Measurements from ENCODE around the gene EXOC6B.
A peak's percentile ranks its signal among the peaks of the same experiment; 100 is the strongest.

The EXOC6B gene

GRCh38 chr2:72144632-72145288, 681.1 kb downstream of the EXOC6B start:
- no peak for TF ChIP-seq CTCF (IDR thresholded peaks at IDR 0.05; ENCODE audit: low read depth, low read length)
- H3K4me3 ChIP-seq (ENCODE audit: low read depth, low read length), result peak overlapping the region; percentile 20

- no peak for TF ChIP-seq CTCF (IDR thresholded peaks at IDR 0.05; ENCODE audit: low read depth, low read length)
- H3K4me3 ChIP-seq (ENCODE audit: low read depth, low read length), result no peak overlapping the region
Measured at GRCh38 chr2:72144274-72144631, 681.6 kb downstream of the EXOC6B start.

GRCh38 chr2:72143441-72144273, 682.2 kb downstream of the EXOC6B start:
- H3K4me3 ChIP-seq (ENCODE audit: low read depth, low read length), result no peak overlapping the region
- no peak for TF ChIP-seq CTCF (IDR thresholded peaks at IDR 0.05; ENCODE audit: low read depth, low read length)

GRCh38 chr2:72142570-72143440, 683.0 kb downstream of the EXOC6B start:
- H3K4me3 ChIP-seq (ENCODE audit: low read depth, low read length), result no peak overlapping the region
- TF ChIP-seq CTCF (IDR thresholded peaks at IDR 0.05; ENCODE audit: low read depth, low read length), result no peak

GRCh38 chr2:72141881-72142451, 683.9 kb downstream of the EXOC6B start:
- H3K4me3 ChIP-seq (ENCODE audit: low read depth, low read length), result no peak overlapping the region
- TF ChIP-seq CTCF (IDR thresholded peaks at IDR 0.05; ENCODE audit: low read depth, low read length), result no peak

- no peak overlapping the region for H3K4me3 ChIP-seq (ENCODE audit: low read depth, low read length)
- no peak for TF ChIP-seq CTCF (IDR thresholded peaks at IDR 0.05; ENCODE audit: low read depth, low read length)
Measured at GRCh38 chr2:72141032-72141645, 684.7 kb downstream of the EXOC6B start.

Measured in WI38 (cell line).